H1 (cell line): ENCODE data around the gene ESRRB.

Experiments
- CREB1 ChIP-seq: IDR thresholded peaks from 2 replicates; pipeline ENCODE4 v1.6.1; 2012; ENCODE audit warnings: inconsistent platforms
- EP300 ChIP-seq, 2 experiments: IDR thresholded peaks; 1 replicate in 1 of 2; 2 replicates in 1 of 2; pipeline ENCODE4 v1.6.1; 2011 to 2012; ENCODE audit warnings: low read depth in 2 of 2, low read length in 2 of 2, mild to moderate bottlenecking in 2 of 2, borderline replicate concordance in 1 of 2, inconsistent platforms in 1 of 2, moderate library complexity in 1 of 2
- MAFK ChIP-seq: IDR thresholded peaks from 2 replicates; pipeline ENCODE4 v1.6.1; 2012; ENCODE audit warnings: low read depth, mild to moderate bottlenecking, improper control_type of control experiment, low read length
- NRF1 ChIP-seq: IDR thresholded peaks from 2 replicates; pipeline ENCODE4 v1.6.1; 2011; ENCODE audit warnings: mild to moderate bottlenecking, low read depth, low read length, improper control_type of control experiment
- POLR2A ChIP-seq, 2 experiments: IDR thresholded peaks; 1 replicate in 1 of 2; 2 replicates in 1 of 2; pipeline ENCODE4 v1.6.1; 2011; ENCODE audit warnings: low read depth in 2 of 2, low read length in 2 of 2, mild to moderate bottlenecking in 2 of 2; ENCODE audit errors: control extremely low read depth in 1 of 2
- POLR2AphosphoS5 ChIP-seq: IDR thresholded peaks from 2 replicates; pipeline ENCODE4 v1.6.1; 2011; ENCODE audit warnings: low read depth, low read length
- POU5F1 ChIP-seq: IDR thresholded peaks from 2 replicates; pipeline ENCODE4 v1.6.1; 2011; ENCODE audit warnings: low read depth, mild to moderate bottlenecking, low read length, moderate library complexity
- RAD21 ChIP-seq, 2 experiments: IDR thresholded peaks in 1 of 2; conservative IDR thresholded peaks in 1 of 2; 2 replicates each; pipeline ENCODE4 v1.6.1; 2011; ENCODE audit warnings: low read depth in 2 of 2, low read length in 2 of 2, improper control_type of control experiment in 1 of 2, inconsistent platforms in 1 of 2, mild to moderate bottlenecking in 1 of 2, moderate library complexity in 1 of 2
- RFX5 ChIP-seq: IDR thresholded peaks from 2 replicates; pipeline ENCODE4 v1.6.1; 2011; ENCODE audit warnings: low read depth, low read length, improper control_type of control experiment, borderline replicate concordance
- SP1 ChIP-seq: IDR thresholded peaks from 2 replicates; pipeline ENCODE4 v1.6.1; 2011; ENCODE audit warnings: low read depth, low read length
- TAF1 ChIP-seq: IDR thresholded peaks from 2 replicates; pipeline ENCODE4 v1.6.1; 2011; ENCODE audit warnings: mild to moderate bottlenecking, low read depth, low read length
- TF ChIP-seq, protein P1 (sequence below), 3 experiments: IDR thresholded peaks; 1 replicate in 2 of 3; 2 replicates in 1 of 3; pipeline versions ENCODE4 v1.5.1 to v1.6.1; 2011; ENCODE audit warnings: low read length in 3 of 3, mild to moderate bottlenecking in 3 of 3, inconsistent platforms in 2 of 3, low read depth in 1 of 3, moderate library complexity in 1 of 3; ENCODE audit not compliant: insufficient read depth in 1 of 3; ENCODE audit errors: control extremely low read depth in 1 of 3

DNA sequence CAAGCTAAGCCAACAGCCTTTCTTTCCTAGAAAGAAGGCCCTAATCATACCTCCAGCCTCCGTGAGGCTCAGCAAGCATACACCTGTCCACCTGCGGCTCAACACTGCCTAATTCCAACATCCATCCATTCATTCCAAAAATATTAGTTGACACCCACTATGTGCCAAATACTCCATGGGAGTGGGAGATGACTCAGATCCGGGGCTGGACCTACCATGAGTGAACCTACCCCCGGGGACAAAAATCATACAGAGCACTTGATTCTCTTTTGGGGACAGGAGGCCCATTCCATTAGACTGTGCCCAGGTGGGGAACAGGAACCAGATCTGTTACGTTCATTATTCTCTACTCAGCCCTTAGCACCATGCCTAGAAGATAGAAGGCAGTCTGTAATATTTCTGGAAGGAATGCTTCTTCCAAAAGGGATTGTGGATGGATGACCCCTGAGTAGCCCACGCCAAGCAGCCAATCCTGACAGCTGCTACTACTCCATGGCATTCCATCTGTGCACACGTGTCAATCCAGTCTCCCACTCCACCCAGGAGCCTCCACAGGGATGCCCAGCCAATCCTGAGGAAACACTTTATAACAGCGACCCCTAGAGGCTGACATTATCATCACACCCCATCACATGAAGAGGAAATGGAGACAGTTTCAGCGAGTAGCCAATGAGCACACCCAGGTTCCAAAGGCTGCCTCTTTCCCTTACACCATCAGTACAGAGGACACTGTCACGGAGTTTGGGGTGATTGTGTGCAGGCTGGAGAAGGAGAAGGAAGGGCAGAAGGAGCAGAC is 170.7 kb downstream of the ESRRB start:
- TF ChIP-seq TAF1 (0 out of 2 replicates have a peak, but pooled peaks have one; percentile 17), EP300 (IDR thresholded peaks at IDR 0.05; ENCODE audit: borderline replicate concordance in 1 of 2, low read depth in 2 of 2, low read length in 2 of 2) (no peak), POLR2A (IDR thresholded peaks at IDR 0.05; ENCODE audit: control extremely low read depth in 1 of 2, low read depth in 2 of 2, low read length in 2 of 2) (no peak), MAFK (no peak), RFX5 (no peak), POU5F1 (no peak), CREB1 (0 out of 2 replicates have a peak, but pooled peaks have one; percentile 48), NRF1 (no peak), POLR2AphosphoS5 (no peak), RAD21 (IDR thresholded peaks at IDR 0.05 in 1 of 2, conservative IDR thresholded peaks at IDR 0.05 in 1 of 2; ENCODE audit: low read depth in 2 of 2, low read length in 2 of 2) (peak; percentile 82 to 85), SP1 (no peak)
- TF ChIP-seq, protein P1, sequence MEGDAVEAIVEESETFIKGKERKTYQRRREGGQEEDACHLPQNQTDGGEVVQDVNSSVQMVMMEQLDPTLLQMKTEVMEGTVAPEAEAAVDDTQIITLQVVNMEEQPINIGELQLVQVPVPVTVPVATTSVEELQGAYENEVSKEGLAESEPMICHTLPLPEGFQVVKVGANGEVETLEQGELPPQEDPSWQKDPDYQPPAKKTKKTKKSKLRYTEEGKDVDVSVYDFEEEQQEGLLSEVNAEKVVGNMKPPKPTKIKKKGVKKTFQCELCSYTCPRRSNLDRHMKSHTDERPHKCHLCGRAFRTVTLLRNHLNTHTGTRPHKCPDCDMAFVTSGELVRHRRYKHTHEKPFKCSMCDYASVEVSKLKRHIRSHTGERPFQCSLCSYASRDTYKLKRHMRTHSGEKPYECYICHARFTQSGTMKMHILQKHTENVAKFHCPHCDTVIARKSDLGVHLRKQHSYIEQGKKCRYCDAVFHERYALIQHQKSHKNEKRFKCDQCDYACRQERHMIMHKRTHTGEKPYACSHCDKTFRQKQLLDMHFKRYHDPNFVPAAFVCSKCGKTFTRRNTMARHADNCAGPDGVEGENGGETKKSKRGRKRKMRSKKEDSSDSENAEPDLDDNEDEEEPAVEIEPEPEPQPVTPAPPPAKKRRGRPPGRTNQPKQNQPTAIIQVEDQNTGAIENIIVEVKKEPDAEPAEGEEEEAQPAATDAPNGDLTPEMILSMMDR (IDR thresholded peaks at IDR 0.05; ENCODE audit: control extremely low read depth in 1 of 3, insufficient read depth in 1 of 3, low read depth in 1 of 3, low read length in 3 of 3), result peak; percentile 45 to 89 (median 74)
